AG04449 (cell line): ENCODE results near the gene MOB2.

Experiments used
- CTCF ChIA-PET: fragments of 350-600 bp; formaldehyde crosslinking; extraction: SDS; loops from one replicate; lab custom pipeline; 2021; ENCODE audit warnings: antibody characterized with exemption; lab: Yijun Ruan, JAX
- POLR2A ChIA-PET: fragments of 400-600, 350-600 bp; formaldehyde crosslinking; extraction: SDS; loops from one replicate; lab custom pipeline; 2020; ENCODE audit warnings: antibody characterized with exemption, inconsistent platforms; lab: Yijun Ruan, JAX
- DNase-seq: peaks from one replicate; pipeline ENCODE4 v3.0.0-alpha.2; 2010; ENCODE audit warnings: low read depth, low spot score
- H3K4me3 ChIP-seq: 2 replicates; pipeline ENCODE4 v1.5.1; 2011; ENCODE audit warnings: low read depth, mild to moderate bottlenecking, control low read depth, low read length
- CTCF ChIP-seq: IDR thresholded peaks from one replicate; pipeline ENCODE4 v1.5.1; 2011; ENCODE audit warnings: mild to moderate bottlenecking, moderate library complexity, low read length, control low read depth, inconsistent platforms; ENCODE audit not compliant: insufficient read depth; ENCODE audit errors: missing control alignments

Gene MOB2

GRCh38 chr11:1463056-1463455 lies 23.5 kb downstream of the MOB2 start:
- no peak for DNase-seq
- H3K4me3 ChIP-seq: no peak overlapping the region
- ChIA-PET POLR2A (no interaction called here), CTCF (no interaction called here)
- no peak for TF ChIP-seq CTCF

- DNase-seq: no peak
- no peak for TF ChIP-seq CTCF
- no peak overlapping the region for H3K4me3 ChIP-seq
- CTCF ChIA-PET: no interaction called here
- POLR2A ChIA-PET: no interaction called here
Observed at GRCh38 chr11:1462698-1462975, 23.9 kb downstream of the MOB2 start.

GRCh38 chr11:1461826-1462697 lies 24.5 kb downstream of the MOB2 start:
- CTCF ChIA-PET: no interaction called here
- no peak for TF ChIP-seq CTCF
- POLR2A ChIA-PET: no interaction called here
- H3K4me3 ChIP-seq: no peak overlapping the region
- no peak for DNase-seq

GRCh38 chr11:1460986-1461825 lies 25.4 kb downstream of the MOB2 start:
- ChIA-PET POLR2A (no interaction called here), CTCF (no interaction called here)
- no peak overlapping the region for H3K4me3 ChIP-seq

GRCh38 chr11:1460396-1460985 lies 26.1 kb downstream of the MOB2 start:
- POLR2A ChIA-PET: no interaction called here
- TF ChIP-seq CTCF: no peak
- DNase-seq: no peak
- H3K4me3 ChIP-seq: no peak overlapping the region
- CTCF ChIA-PET: no interaction called here

More at GRCh38 chr11:1460986-1461825, 25.4 kb downstream of the MOB2 start:
- DNase-seq: no peak
- TF ChIP-seq CTCF: no peak
